GM12878 (cell line): Measurements from ENCODE around the gene SERPINA6. TPM values are rescaled to one million over a fixed set of nuclear protein-coding genes. Genes with fewer than 3 reads are reported as not detected.

Experiments
- ATAC-seq: fragments of 200-7000 bp; cut with Tn5 transposase; 3 replicates; pipeline ENCODE4 v1.9.1; 2020; ENCODE audit warnings: mild to moderate bottlenecking, moderate library complexity
- BruUV-seq: library from RNA; stranded (reverse); fragments of 400-500 nt; replicated peaks from 2 replicates; lab custom pipeline; 2021; lab: Mats Ljungman, UMichigan
- CTCF ChIA-PET: fragments of 300-600 bp; sonication (Branson Sonifier 250); formaldehyde crosslinking; extraction: SDS; loops from one replicate; lab custom pipeline; 2021; ENCODE audit warnings: inconsistent platforms; lab: Yijun Ruan, JAX
- POLR2A ChIA-PET: fragments of 350-600 bp; formaldehyde crosslinking; extraction: SDS; loops from one replicate; lab custom pipeline; 2021; ENCODE audit warnings: inconsistent platforms; lab: Charles Lee
- RAD21 ChIA-PET: fragments of 300-600 bp; sonication (Branson Sonifier 250); formaldehyde crosslinking; loops from one replicate; lab custom pipeline; 2023; ENCODE audit warnings: antibody characterized with exemption; ENCODE audit not compliant: unreplicated experiment; lab: Charles Lee
- SMC1A ChIA-PET: fragments of 300-600 bp; sonication (Branson Sonifier 250); formaldehyde crosslinking; loops from one replicate; lab custom pipeline; 2023; ENCODE audit not compliant: unreplicated experiment, uncharacterized antibody; lab: Charles Lee
- DNase-seq: peaks from one replicate; pipeline ENCODE4 v3.0.0-alpha.2; 2011; ENCODE audit warnings: low read depth, low spot score
- FAIRE-seq: peaks from 3 replicates; lab custom pipeline; 2011; peaks lifted over from hg19 to GRCh38; lab: Jason Lieb, UNC
- H2AFZ ChIP-seq: 2 replicates; pipeline ENCODE4 v1.6.0; 2011; ENCODE audit warnings: low read depth, low read length, control low read depth; ENCODE audit not compliant: control insufficient read depth
- H3K27ac ChIP-seq: 2 replicates; pipeline ENCODE4 v1.5.1; 2011; ENCODE audit warnings: control low read depth; ENCODE audit not compliant: control insufficient read depth, insufficient read depth
- H3K27me3 ChIP-seq, 2 experiments: replicated peaks in 1 of 2; 2 replicates each; pipeline versions ENCODE4 v1.6.0 to v1.6.1; 2011; ENCODE audit warnings: low read length in 1 of 2; ENCODE audit not compliant: control insufficient read depth in 2 of 2, insufficient read depth in 2 of 2
- H3K36me3 ChIP-seq, 2 experiments: 2 replicates each; pipeline ENCODE4 v1.5.1; 2011; ENCODE audit warnings: low read length in 1 of 2; ENCODE audit not compliant: control insufficient read depth in 2 of 2, insufficient read depth in 2 of 2
- H3K4me1 ChIP-seq: 2 replicates; pipeline ENCODE4 v1.6.1; 2011; ENCODE audit warnings: mild to moderate bottlenecking, low read length, moderate library complexity, mixed read lengths; ENCODE audit not compliant: control insufficient read depth, insufficient read depth
- H3K4me2 ChIP-seq: 2 replicates; pipeline ENCODE4 v1.6.0; 2011; ENCODE audit warnings: control low read depth; ENCODE audit not compliant: control insufficient read depth, insufficient read depth
- H3K4me3 ChIP-seq: fragments of 200-600 bp; sonication (generic); 2 replicates; pipeline ENCODE4 v1.5.1; 2016
- H3K79me2 ChIP-seq: 2 replicates; pipeline ENCODE4 v1.6.0; 2011; ENCODE audit warnings: low read length; ENCODE audit not compliant: control insufficient read depth, insufficient read depth
- H3K9ac ChIP-seq: 2 replicates; pipeline ENCODE4 v1.8.0; 2011; ENCODE audit warnings: low read length, control low read depth, mixed read lengths; ENCODE audit not compliant: control insufficient read depth, insufficient read depth
- H3K9me3 ChIP-seq: replicated peaks from 3 replicates; pipeline ENCODE4 v1.5.1; 2011; ENCODE audit warnings: mild to moderate bottlenecking, low read length; ENCODE audit not compliant: control insufficient read depth, insufficient read depth
- H4K20me1 ChIP-seq: 2 replicates; pipeline ENCODE4 v1.6.0; 2011; ENCODE audit not compliant: control insufficient read depth, insufficient read depth
- PKNOX1 ChIP-seq: fragments of 450-650 bp; IDR thresholded peaks from 2 replicates; pipeline ENCODE4 v1.6.1; 2016; ENCODE audit warnings: mild to moderate bottlenecking
- SREBF1 ChIP-seq: IDR thresholded peaks from 2 replicates; pipeline ENCODE4 v1.6.1; 2012; ENCODE audit warnings: mild to moderate bottlenecking, low read length
- WGBS: methylation state at CpG from one replicate; pipeline ENCODE4 v1.1.6; 2016; ENCODE audit warnings: low lambda C conversion rate; ENCODE audit not compliant: insufficient replicate concordance, insufficient coverage; ENCODE audit errors: missing lambda C conversion rate; 5-methylcytosine and 5-hydroxymethylcytosine counted together
- in situ Hi-C: fragments of 300-500 bp; cut with MboI; formaldehyde crosslinking; loops from 9 replicates; pipeline ENCODE4 v1.14.3; 2018; ENCODE audit warnings: mixed read lengths
- intact Hi-C: fragments of 100-400 bp; cut with micrococcal nuclease; formaldehyde crosslinking; loops from one replicate; pipeline ENCODE4 v1.14.2; 2022; ENCODE audit not compliant: unreplicated experiment
- polyA plus RNA-seq, 11 experiments: library from polyadenylated mRNA; depleted of rRNA in 4 of 11; unstranded in 6 of 11; stranded (reverse) in 5 of 11; fragments of >200 nt; fragmentation: Nextera tagmentation in 4 of 11; fragmentation: Illumina TruSeq in 1 of 11; extraction: Ambion mirVana in 4 of 11; extraction: Trizol in 1 of 11; gene quantifications; 1 replicate in 1 of 11; 2 replicates in 10 of 11; pipeline versions ENCODE4 v1.2.1 to v1.2.3, GENCODE V29; 2011 to 2016; ENCODE audit warnings: inconsistent platforms in 2 of 11, missing spikeins in 2 of 11, low read depth in 1 of 11
- total RNA-seq, 4 experiments: library from RNA; depleted of rRNA in 3 of 4; stranded (reverse); fragments of >200 nt in 3 of 4; fragmentation: Illumina TruSeq in 1 of 4; extraction: Trizol in 1 of 4; gene quantifications; 2 replicates each; pipeline versions ENCODE4 v1.2.1 to v1.2.3, GENCODE V29; 2013 to 2021
- TF ChIP-seq, protein P1 (sequence below): fragments of 450-650 bp; IDR thresholded peaks from 2 replicates; pipeline ENCODE4 v1.6.1; 2018; ENCODE audit warnings: borderline replicate concordance, mild to moderate bottlenecking; ENCODE audit not compliant: partially characterized antibody

Gene SERPINA6
- total and polyA plus RNA-seq, 10 of the 15 experiments (the other 5 are each of a cell fraction or from before 2014, with no cell fraction given): 0.11 to 0.27 (median 0.23) TPM; not detected in 7

DNA sequence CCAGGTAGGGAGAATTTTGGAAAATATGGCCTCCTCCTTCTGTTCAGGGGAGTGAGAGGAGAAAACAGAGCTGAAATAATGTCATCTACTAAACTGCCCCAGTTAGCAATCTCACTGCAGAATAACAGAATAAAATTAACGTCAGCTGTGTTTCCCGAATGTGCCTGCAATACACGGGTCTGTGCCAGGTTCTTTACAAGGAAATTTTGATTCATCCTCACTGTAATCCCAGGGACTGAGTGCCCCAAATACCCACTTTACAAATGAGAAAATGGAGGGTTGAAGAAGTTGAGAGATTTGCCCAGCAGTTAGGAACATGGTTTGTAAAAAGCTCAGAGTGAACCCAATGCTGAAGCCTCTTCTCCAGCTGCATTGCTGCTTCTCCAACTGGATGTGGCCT is 21.3 kb upstream of the SERPINA6 start:
- SMC1A ChIA-PET: interaction anchor here (0.7 kb wide), 1 partner anchor 1698 kb away, joined by 4 read pairs; no protein-coding TSS in a partner anchor
- H3K4me3 ChIP-seq: no peak overlapping the region
- no peak overlapping the region for H2AFZ ChIP-seq
- H3K27ac ChIP-seq: no peak overlapping the region
- no peak for TF ChIP-seq SREBF1
- TF ChIP-seq, protein P1, sequence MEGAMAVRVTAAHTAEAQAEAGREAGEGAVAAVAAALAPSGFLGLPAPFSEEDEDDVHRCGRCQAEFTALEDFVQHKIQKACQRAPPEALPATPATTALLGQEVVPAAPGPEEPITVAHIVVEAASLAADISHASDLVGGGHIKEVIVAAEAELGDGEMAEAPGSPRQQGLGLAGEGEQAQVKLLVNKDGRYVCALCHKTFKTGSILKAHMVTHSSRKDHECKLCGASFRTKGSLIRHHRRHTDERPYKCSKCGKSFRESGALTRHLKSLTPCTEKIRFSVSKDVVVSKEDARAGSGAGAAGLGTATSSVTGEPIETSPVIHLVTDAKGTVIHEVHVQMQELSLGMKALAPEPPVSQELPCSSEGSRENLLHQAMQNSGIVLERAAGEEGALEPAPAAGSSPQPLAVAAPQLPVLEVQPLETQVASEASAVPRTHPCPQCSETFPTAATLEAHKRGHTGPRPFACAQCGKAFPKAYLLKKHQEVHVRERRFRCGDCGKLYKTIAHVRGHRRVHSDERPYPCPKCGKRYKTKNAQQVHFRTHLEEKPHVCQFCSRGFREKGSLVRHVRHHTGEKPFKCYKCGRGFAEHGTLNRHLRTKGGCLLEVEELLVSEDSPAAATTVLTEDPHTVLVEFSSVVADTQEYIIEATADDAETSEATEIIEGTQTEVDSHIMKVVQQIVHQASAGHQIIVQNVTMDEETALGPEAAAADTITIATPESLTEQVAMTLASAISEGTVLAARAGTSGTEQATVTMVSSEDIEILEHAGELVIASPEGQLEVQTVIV: no peak
- no peak for TF ChIP-seq PKNOX1
- WGBS: 87% methylated on average over 3 of the region's 3 CpGs
- H3K79me2 ChIP-seq: no peaks in the 10 kb centered on the region
- POLR2A ChIA-PET: no interaction called here
- BruUV-seq: no TSS peak
- in situ Hi-C loops (no loop called here), intact Hi-C loops (no loop called here)
- H3K36me3 ChIP-seq: no peaks in the 10 kb centered on the region
- H3K27me3 ChIP-seq: no peaks in the 10 kb centered on the region
- H3K4me2 ChIP-seq: no peak overlapping the region
- peaks cover 22% of the 10 kb centered on the region for H3K4me1 ChIP-seq
- RAD21 ChIA-PET: no interaction called here
- no peaks in the 10 kb centered on the region for H4K20me1 ChIP-seq
- ATAC-seq: no peak
- H3K9me3 ChIP-seq: peaks cover 11% of the 10 kb centered on the region
- H3K9ac ChIP-seq: no peak overlapping the region
- DNase-seq: no peak
- no peak for FAIRE-seq
- CTCF ChIA-PET: no interaction called here
